ENCODE data around the gene ATXN2L. TPM values are rescaled to one million over a fixed set of nuclear protein-coding genes. Genes with fewer than 3 reads are reported as not detected.

The ATXN2L gene
- total and polyA plus RNA-seq, 2 of the 13 experiments (the other 11 are each of a cell fraction or from before 2014, with no cell fraction given), result 40.8 to 55.1 TPM

- TF ChIP-seq CERS6 (CRISPR knock-in tag; IDR thresholded peaks at IDR 0.05) (no peak), ZNF281 (CRISPR knock-in tag; IDR thresholded peaks at IDR 0.05; ENCODE audit: borderline replicate concordance) (peak; percentile 75), SAFB2 (CRISPR knock-in tag; IDR thresholded peaks at IDR 0.05; ENCODE audit: borderline replicate concordance, low read depth) (peak; percentile 76), ZNF841 (CRISPR knock-in tag; IDR thresholded peaks at IDR 0.05; ENCODE audit: borderline replicate concordance) (no peak), FOXO4 (CRISPR knock-in tag; conservative IDR thresholded peaks at IDR 0.05) (no peak), ZNF784 (CRISPR knock-in tag; IDR thresholded peaks at IDR 0.05; ENCODE audit: borderline replicate concordance) (peak; percentile 82; the same call in 1 of the 2 replicates), ZNF775 (CRISPR knock-in tag; IDR thresholded peaks at IDR 0.05; ENCODE audit: borderline replicate concordance) (no peak), ZNF691 (CRISPR knock-in tag; IDR thresholded peaks at IDR 0.05; ENCODE audit: borderline replicate concordance, low read depth) (peak; percentile 93; the same call in 1 of the 2 replicates), BHLHE40 (IDR thresholded peaks at IDR 0.05; ENCODE audit: low read length) (peak; percentile 72), ZNF33B (CRISPR knock-in tag; IDR thresholded peaks at IDR 0.05) (0 out of 2 replicates have a peak, but pooled peaks have one; percentile 82), MNT (IDR thresholded peaks at IDR 0.05) (peak; percentile 44; the same call in 1 of the 2 replicates), ZNF839 (CRISPR knock-in tag; IDR thresholded peaks at IDR 0.05; ENCODE audit: borderline replicate concordance) (no peak), LRRFIP1 (CRISPR knock-in tag; conservative IDR thresholded peaks at IDR 0.05) (peak; percentile 82; the same call in 1 of the 2 replicates), ZNF580 (CRISPR knock-in tag; IDR thresholded peaks at IDR 0.05; ENCODE audit: borderline replicate concordance, low read depth) (peak; percentile 99), NFYC (CRISPR knock-in tag; IDR thresholded peaks at IDR 0.05) (peak; percentile 69), MED1 (CRISPR knock-in tag; IDR thresholded peaks at IDR 0.05) (peak; percentile 89)
Measured at GRCh38 chr16:28822520-28823290, at the start of gene ATXN2L (continued).
